K562 treated with DMSO at 1 percent for 4 hours (cell line): ENCODE data around the gene FXYD5. TPM values are rescaled to one million over a fixed set of nuclear protein-coding genes. Genes with fewer than 3 reads are reported as not detected.

Source experiments
- total RNA-seq: library from RNA; unstranded; fragments of 300-600 nt; gene quantifications from 2 replicates; pipeline ENCODE4 v1.2.3, GENCODE V29; 2022; ENCODE audit not compliant: insufficient read depth

FXYD5 gene
- 333 and 372 TPM in 2 replicates for total RNA-seq

GRCh38 chr19:35154525-35155406 is at the start of gene FXYD5:
TSS of gene FXYD5 (plus strand) at chr19:35154735. CDS start at chr19:35155551, 816 bp downstream.

GRCh38 chr19:35115177-35115951 is 39.2 kb upstream of the FXYD5 start, which contains the start of gene FXYD3:
TSS of gene FXYD3 (plus strand) at chr19:35115823. CDS start at chr19:35119377, 3,554 bp downstream.

GRCh38 chr19:35134601-35135242 is 19.8 kb upstream of the FXYD5 start, which contains the start of gene LGI4:
TSS of gene LGI4 (minus strand) at chr19:35135059. CDS start at chr19:35134680, 379 bp downstream.

GRCh38 chr19:35138305-35138892 is 16.1 kb upstream of the FXYD5 start, which contains the start of gene FXYD1:
TSS of gene FXYD1 (plus strand) at chr19:35138824. CDS start at chr19:35140080, 1,256 bp downstream.

GRCh38 chr19:35143231-35143715 is 11.3 kb upstream of the FXYD5 start, which contains the start of gene FXYD7:
TSS of gene FXYD7 (plus strand) at chr19:35143255. CDS start at chr19:35143334, 79 bp downstream.

Other genes with a start within 250 kb of the FXYD5 start
- gene ZNF30, start 227.8 kb upstream of the FXYD5 start, total RNA-seq, result 8.5 and 17.1 TPM in 2 replicates
- gene ZNF792, start 190.5 kb upstream of the FXYD5 start, total RNA-seq, result 2.9 and 3.1 TPM in 2 replicates
- gene GRAMD1A, start 154.4 kb upstream of the FXYD5 start, total RNA-seq, result 71.0 and 92.8 TPM in 2 replicates
- 4.4 and 5.1 TPM in 2 replicates for gene SCN1B, start 124.3 kb upstream of the FXYD5 start, total RNA-seq
- 2.3 and 3.3 TPM in 2 replicates for gene HPN, start 113.0 kb upstream of the FXYD5 start, total RNA-seq
- gene FXYD3, start 38.9 kb upstream of the FXYD5 start, total RNA-seq, result not detected in 2 replicates
- 0.47 and 2.3 TPM in 2 replicates for gene LGI4, start 19.7 kb upstream of the FXYD5 start, total RNA-seq
- gene FXYD1, start 15.9 kb upstream of the FXYD5 start, total RNA-seq, result not detected in 2 replicates
- 2.7 TPM in 1 of 2 replicates, not detected in the other for gene FXYD7, start 11.5 kb upstream of the FXYD5 start, total RNA-seq
- not detected in 2 replicates for gene FAM187B, start 74.0 kb downstream of the FXYD5 start, total RNA-seq
- gene LSR, start 94.3 kb downstream of the FXYD5 start, total RNA-seq, result 53.8 and 59.3 TPM in 2 replicates
- 172 and 187 TPM in 2 replicates for gene USF2, start 114.2 kb downstream of the FXYD5 start, total RNA-seq
- gene HAMP, start 127.8 kb downstream of the FXYD5 start, total RNA-seq, result 3.5 and 5.3 TPM in 2 replicates
- 0.54 and 1.9 TPM in 2 replicates for gene MAG, start 137.4 kb downstream of the FXYD5 start, total RNA-seq
- gene CD22, start 174.5 kb downstream of the FXYD5 start, total RNA-seq, result 5.8 and 9.1 TPM in 2 replicates
- not detected in 2 replicates for gene FFAR1, start 193.2 kb downstream of the FXYD5 start, total RNA-seq
- not detected in 2 replicates for gene FFAR3, start 203.7 kb downstream of the FXYD5 start, total RNA-seq
- gene GPR42, start 216.3 kb downstream of the FXYD5 start, total RNA-seq, result not detected in 2 replicates